Peyer's patch (tissue), 4 donors: ENCODE data around the gene PITX2.

ENCODE experiments used
- CTCF ChIP-seq, 6 experiments: fragments of 450-650 bp in 4 of 6; fragments of 200-600 bp in 2 of 6; sonication (generic) in 1 of 6; IDR thresholded peaks; one replicate each; pipeline ENCODE4 v1.5.1; 2017 to 2019; ENCODE audit warnings: antibody characterized with exemption in 6 of 6, mild to moderate bottlenecking in 3 of 6, moderate library complexity in 1 of 6
- POLR2A ChIP-seq, 2 donors: fragments of 450-650 bp; IDR thresholded peaks; one replicate each; pipeline ENCODE4 v1.5.1; 2017; ENCODE audit warnings: antibody characterized with exemption in 2 of 2, mild to moderate bottlenecking in 2 of 2, moderate library complexity in 2 of 2

DNA sequence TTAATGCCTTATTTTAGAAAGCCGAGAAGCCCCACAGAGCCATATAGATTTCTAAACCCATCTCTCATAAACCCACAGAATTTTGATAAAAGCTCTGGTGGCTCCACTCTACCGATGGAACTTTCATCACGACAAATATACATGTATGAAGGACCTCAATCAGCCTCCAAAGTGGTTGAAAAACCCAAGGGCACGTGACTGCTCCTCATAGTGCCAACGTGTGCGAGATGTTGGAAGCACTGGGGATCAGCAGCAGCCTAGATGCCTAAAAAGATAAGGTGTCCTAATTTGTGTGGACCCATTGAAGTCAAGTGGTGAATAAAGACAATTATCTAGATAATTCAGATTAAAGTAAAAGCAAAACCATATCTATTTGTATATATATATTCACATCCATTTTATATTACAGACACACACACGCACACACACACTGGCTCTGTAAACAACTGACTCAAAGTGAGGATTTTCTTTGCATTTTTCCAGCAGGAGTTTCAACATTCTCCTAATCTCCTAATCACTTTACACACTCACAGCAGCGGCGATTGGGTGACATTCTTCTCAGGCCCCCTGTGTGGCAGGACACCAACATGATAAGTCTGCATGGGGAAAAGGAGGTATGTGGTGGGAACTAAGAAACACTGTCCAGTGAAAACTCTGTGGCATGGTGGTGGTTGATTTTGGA, 2.8 kb upstream of the PITX2 start:
- TF ChIP-seq POLR2A (IDR thresholded peaks at IDR 0.05) (no peak), CTCF (IDR thresholded peaks at IDR 0.05) (no peak)
